BLaER1 treated with 17β-estradiol and CSF1 and Interleukin-3, amounts not matched to agents 10 nM and 100 nM (cell line): ENCODE measurements around the gene HOXC9.

Experiments used
- H3K27ac ChIP-seq, 11 experiments: shearing (Covaris generic); formaldehyde crosslinking; 2 replicates each; pipeline ENCODE4 v1.8.1; 2022
- H3K27me3 ChIP-seq, 11 experiments: shearing (Covaris generic); formaldehyde crosslinking; 2 replicates each; pipeline ENCODE4 v1.8.1; 2022
- H3K36me3 ChIP-seq, 11 experiments: shearing (Covaris generic); formaldehyde crosslinking; 2 replicates each; pipeline ENCODE4 v1.8.1; 2022
- H3K4me1 ChIP-seq, 10 experiments: shearing (Covaris generic); formaldehyde crosslinking; 2 replicates each; pipeline ENCODE4 v1.8.1; 2022
- H3K4me2 ChIP-seq, 11 experiments: shearing (Covaris generic); formaldehyde crosslinking; 2 replicates each; pipeline ENCODE4 v1.8.1; 2022
- H3K4me3 ChIP-seq, 10 experiments: shearing (Covaris generic); formaldehyde crosslinking; 2 replicates each; pipeline ENCODE4 v1.8.1; 2022
- H3K9ac ChIP-seq, 11 experiments: shearing (Covaris generic); formaldehyde crosslinking; 2 replicates each; pipeline ENCODE4 v1.8.1; 2022
- H3K9me3 ChIP-seq, 11 experiments: shearing (Covaris generic); formaldehyde crosslinking; replicated peaks in 1 of 11; 2 replicates each; pipeline ENCODE4 v1.8.1; 2022
- H4K20me1 ChIP-seq, 11 experiments: shearing (Covaris generic); formaldehyde crosslinking; 2 replicates each; pipeline ENCODE4 v1.8.1; 2022
- Cebpa-rat ChIP-seq, 11 experiments: shearing (Covaris generic); IDR thresholded peaks; 2 replicates each; pipeline ENCODE4 v1.8.1; 2022

Gene HOXC9

DNA sequence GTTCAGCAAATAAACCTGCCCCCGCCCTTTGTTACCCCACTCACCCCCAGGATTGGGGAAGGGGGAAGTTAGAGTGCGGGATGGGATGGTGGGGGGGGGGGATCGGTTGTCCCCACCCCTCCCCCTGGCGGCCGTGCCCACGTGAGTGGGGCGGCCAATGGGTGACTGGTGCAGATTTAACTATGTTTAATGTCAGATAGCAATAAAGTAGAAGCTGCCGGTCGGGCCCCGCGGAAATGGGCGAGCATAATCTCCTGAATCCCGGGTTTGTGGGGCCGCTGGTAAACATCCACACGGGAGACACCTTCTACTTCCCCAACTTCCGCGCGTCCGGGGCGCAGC, 45.3 kb upstream of the HOXC9 start, which contains the start of gene HOXC12:
Gene HOXC12 (plus strand): TSS at position 210 of the 342 bp plus-strand sequence. CDS start 27 bp downstream, at position 237.
- peaks cover 0 to 9% (median 7%) of the 10 kb centered on the region in 10 experiments; a peak in 8 of 20 replicates for H3K4me1 ChIP-seq
- H3K4me3 ChIP-seq, result peak within 1 kb of the TSS in 1 of 10 experiments; percentile 11; a peak in 1 of 20 replicates
- H3K4me2 ChIP-seq, result no peak within 1 kb of the TSS
- H3K27ac ChIP-seq, result no peak within 1 kb of the TSS
- H4K20me1 ChIP-seq, result peaks cover 0 to 95% (median 84%) of the 10 kb centered on the region in 11 experiments; a peak in 17 of 22 replicates
- H3K9me3 ChIP-seq, result peaks cover 9 to 68% (median 21%) of the 10 kb centered on the region in 11 experiments; a peak in 19 of 22 replicates
- no peaks in the 10 kb centered on the region for H3K36me3 ChIP-seq
- peaks cover 100% of the 10 kb centered on the region in 11 experiments for H3K27me3 ChIP-seq
- no peak for TF ChIP-seq Cebpa-rat (IDR thresholded peaks at IDR 0.05)
- no peak within 1 kb of the TSS for H3K9ac ChIP-seq

DNA sequence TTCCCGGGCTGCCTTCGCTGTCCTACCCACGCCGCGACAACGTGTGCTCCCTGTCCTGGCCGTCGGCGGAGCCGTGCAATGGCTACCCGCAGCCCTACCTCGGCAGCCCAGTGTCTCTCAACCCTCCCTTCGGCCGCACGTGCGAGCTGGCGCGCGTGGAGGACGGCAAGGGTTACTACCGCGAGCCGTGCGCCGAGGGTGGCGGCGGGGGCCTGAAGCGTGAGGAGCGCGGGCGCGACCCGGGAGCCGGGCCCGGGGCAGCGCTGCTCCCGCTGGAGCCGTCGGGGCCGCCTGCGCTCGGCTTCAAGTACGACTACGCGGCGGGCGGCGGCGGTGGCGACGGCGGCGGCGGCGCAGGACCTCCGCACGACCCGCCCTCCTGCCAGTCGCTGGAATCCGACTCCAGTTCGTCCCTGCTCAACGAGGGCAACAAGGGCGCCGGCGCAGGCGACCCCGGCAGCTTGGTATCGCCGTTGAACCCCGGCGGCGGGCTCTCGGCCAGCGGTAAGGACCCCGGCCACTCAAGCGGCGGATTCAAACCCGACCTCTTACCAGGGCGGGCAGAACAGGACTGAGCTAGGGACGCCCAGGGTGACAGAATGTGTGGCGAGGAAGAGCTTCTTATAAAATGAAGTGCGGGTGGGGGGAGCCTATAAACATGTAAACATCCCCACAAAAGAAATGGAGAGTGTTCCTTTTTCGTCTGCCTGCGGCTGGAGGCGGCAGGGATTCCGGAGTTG, 44.8 kb upstream of the HOXC9 start:
- no peak for TF ChIP-seq Cebpa-rat (IDR thresholded peaks at IDR 0.05)
- H3K27ac ChIP-seq, result no peak overlapping the region
- no peak overlapping the region for H3K9ac ChIP-seq
- no peak overlapping the region for H3K4me2 ChIP-seq
- no peaks in the 10 kb centered on the region for H3K36me3 ChIP-seq
- peaks cover 100% of the 10 kb centered on the region in 11 experiments for H3K27me3 ChIP-seq
- H3K4me3 ChIP-seq, result peak overlapping the region in 1 of 10 experiments; percentile 11; a peak in 1 of 20 replicates
- H3K9me3 ChIP-seq, result peaks cover 9 to 68% (median 23%) of the 10 kb centered on the region in 11 experiments; a peak in 19 of 22 replicates
- H4K20me1 ChIP-seq, result peaks cover 0 to 95% (median 81%) of the 10 kb centered on the region in 11 experiments; a peak in 17 of 22 replicates
- H3K4me1 ChIP-seq, result peaks cover 0 to 9% (median 7%) of the 10 kb centered on the region in 10 experiments; a peak in 8 of 20 replicates

DNA sequence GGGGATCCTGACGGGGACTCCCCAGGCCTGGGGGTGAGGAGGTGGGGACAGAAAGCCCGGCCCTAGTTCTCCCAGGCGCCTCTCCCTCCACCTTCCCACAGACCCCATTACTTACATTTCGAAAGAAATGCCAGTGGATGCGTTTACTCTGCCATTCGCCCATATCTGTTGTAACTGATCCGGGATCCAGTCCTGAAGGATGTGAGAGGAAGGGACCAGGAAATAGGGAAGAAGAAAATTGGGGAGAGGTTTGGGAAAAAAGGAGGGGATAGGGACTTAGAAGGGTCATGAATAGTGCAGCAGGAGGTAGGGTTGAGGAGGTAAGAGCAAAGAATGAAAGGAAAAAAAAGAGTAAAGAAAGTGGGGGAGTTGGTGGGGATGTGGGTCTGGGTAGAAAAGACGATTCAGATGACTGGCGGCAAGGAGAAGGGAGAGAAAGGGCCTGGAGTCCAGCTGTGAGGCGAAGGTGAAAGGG, 44.1 kb upstream of the HOXC9 start:
- peaks cover 0 to 9% (median 7%) of the 10 kb centered on the region in 10 experiments; a peak in 8 of 20 replicates for H3K4me1 ChIP-seq
- H4K20me1 ChIP-seq, result peaks cover 0 to 94% (median 75%) of the 10 kb centered on the region in 11 experiments; a peak in 17 of 22 replicates
- no peak overlapping the region for H3K9ac ChIP-seq
- H3K9me3 ChIP-seq, result peaks cover 9 to 68% (median 27%) of the 10 kb centered on the region in 11 experiments; a peak in 19 of 22 replicates
- no peak for TF ChIP-seq Cebpa-rat (IDR thresholded peaks at IDR 0.05)
- no peak overlapping the region for H3K4me3 ChIP-seq
- H3K36me3 ChIP-seq, result no peaks in the 10 kb centered on the region
- H3K27me3 ChIP-seq, result peaks cover 100% of the 10 kb centered on the region in 11 experiments
- no peak overlapping the region for H3K27ac ChIP-seq
- no peak overlapping the region for H3K4me2 ChIP-seq

DNA sequence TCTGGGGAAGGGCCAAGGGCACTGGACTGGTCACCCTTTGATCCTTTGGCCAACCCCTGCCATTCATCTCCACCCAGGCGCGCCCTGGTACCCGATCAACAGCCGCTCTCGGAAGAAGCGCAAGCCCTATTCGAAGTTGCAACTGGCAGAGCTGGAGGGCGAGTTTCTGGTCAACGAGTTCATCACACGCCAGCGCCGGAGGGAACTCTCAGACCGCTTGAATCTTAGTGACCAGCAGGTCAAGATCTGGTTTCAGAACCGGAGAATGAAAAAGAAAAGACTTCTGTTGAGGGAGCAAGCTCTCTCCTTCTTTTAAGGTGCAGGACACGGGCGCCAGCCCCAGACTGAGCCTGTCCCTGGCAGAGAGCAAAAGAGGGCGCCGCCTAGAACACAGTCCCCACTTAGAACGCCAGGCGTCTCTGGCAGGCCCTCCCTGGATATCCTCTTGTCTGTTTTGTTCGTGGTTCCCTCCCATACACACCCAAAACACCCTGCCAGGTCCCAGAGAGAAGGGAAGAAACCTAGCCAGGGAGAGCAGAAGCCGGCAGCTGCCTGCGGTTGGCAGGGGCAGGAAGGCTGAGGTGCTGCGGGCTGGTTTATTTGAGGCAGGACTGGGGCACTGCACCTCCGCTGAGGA, 43.6 kb upstream of the HOXC9 start:
- TF ChIP-seq Cebpa-rat (IDR thresholded peaks at IDR 0.05), result no peak
- peaks cover 0 to 94% (median 75%) of the 10 kb centered on the region in 11 experiments; a peak in 17 of 22 replicates for H4K20me1 ChIP-seq
- H3K4me1 ChIP-seq, result peaks cover 0 to 9% (median 7%) of the 10 kb centered on the region in 10 experiments; a peak in 8 of 20 replicates
- H3K36me3 ChIP-seq, result no peaks in the 10 kb centered on the region
- no peak overlapping the region for H3K9ac ChIP-seq
- H3K4me3 ChIP-seq, result no peak overlapping the region
- peaks cover 9 to 71% (median 32%) of the 10 kb centered on the region in 11 experiments; a peak in 19 of 22 replicates for H3K9me3 ChIP-seq
- H3K27ac ChIP-seq, result no peak overlapping the region
- peak overlapping the region in 5 of 11 experiments; percentile 2 to 20 (median 10); a peak in 4 of 22 replicates for H3K4me2 ChIP-seq
- peaks cover 100% of the 10 kb centered on the region in 11 experiments for H3K27me3 ChIP-seq

DNA sequence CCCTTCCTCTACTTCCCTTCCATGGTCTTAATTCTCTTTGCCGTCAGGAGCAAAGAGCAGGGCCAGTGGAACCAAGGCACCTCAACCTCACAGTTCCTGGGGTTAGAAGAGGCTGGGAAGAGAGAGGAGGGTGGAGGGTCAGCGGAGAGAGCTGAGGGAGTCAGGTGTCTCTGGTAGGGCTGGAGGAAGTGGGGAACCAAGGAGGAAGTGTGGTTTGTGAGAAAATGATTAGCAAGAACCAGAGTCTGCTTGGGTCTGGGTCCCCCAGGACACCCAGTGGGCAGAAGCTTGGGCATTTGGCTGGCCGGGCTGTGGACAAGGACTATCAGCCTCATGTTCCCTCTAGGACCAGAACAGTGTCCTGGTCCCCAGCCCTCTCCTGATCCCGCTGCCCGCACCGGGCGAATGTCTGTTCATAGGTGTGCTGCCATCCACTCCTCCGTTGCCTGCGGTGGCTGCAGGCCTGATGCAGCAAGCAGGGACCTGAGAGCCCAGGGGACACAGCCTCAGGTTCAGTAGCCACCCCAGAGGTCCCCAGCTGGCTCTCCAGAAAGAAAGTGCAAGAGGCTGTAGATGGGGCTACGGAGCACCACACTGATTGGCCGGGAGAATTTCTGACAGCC, 42.9 kb upstream of the HOXC9 start:
- Histone ChIP-seq H3K27ac (no peak overlapping the region), H3K4me3 (no peak overlapping the region), H4K20me1 (peaks cover 0 to 94% (median 74%) of the 10 kb centered on the region in 11 experiments; a peak in 17 of 22 replicates), H3K4me2 (peak overlapping the region in 5 of 11 experiments; percentile 2 to 20 (median 10); a peak in 4 of 22 replicates), H3K36me3 (no peaks in the 10 kb centered on the region), H3K4me1 (peaks cover 0 to 9% (median 7%) of the 10 kb centered on the region in 10 experiments; a peak in 8 of 20 replicates), H3K9ac (no peak overlapping the region), H3K9me3 (peaks cover 9 to 72% (median 34%) of the 10 kb centered on the region in 11 experiments; a peak in 19 of 22 replicates), H3K27me3 (peaks cover 100% of the 10 kb centered on the region in 11 experiments)
- no peak for TF ChIP-seq Cebpa-rat (IDR thresholded peaks at IDR 0.05)

DNA sequence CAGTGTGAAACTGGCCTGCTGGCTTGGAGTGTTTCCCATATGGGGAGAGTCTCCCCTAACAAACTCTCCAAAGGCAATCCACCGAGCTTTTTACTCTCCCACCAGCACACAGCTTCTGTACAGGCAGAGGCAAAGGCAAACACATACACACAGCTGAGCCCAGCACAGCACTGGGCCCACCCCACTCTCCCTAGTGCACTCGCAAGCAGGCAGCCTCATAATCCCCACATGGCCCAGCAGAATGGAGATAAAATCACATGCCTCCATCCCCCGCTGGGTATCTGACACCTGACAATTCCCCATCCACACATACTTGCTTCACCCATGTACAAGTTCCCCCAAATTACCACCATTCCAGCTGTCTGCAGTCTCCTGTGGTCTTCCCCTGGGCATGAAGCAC, 41.8 kb upstream of the HOXC9 start:
- Histone ChIP-seq H3K27me3 (peaks cover 100% of the 10 kb centered on the region in 11 experiments), H4K20me1 (peaks cover 0 to 89% (median 63%) of the 10 kb centered on the region in 11 experiments; a peak in 16 of 22 replicates), H3K9ac (no peak overlapping the region)

DNA sequence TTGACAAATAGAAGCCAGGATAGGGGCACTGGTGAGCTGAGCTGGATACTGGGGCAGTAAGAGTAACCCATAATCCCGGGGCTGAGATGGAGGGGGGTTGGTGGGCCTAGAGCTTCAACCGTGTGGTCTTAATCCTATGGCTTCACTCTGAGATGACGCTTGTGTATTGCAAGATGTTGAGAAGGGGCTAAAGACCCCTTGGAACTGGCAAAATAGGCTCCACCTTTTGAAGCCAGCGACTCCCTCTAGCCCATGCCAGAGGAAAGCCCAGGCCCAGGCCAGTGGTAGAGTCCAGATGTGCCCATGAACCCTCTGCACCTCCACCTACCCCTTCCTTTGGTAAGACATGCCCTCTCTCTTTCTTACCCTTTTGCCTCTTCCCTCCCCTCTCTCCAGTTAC, 40.6 kb upstream of the HOXC9 start:
- Histone ChIP-seq H3K4me2 (no peak overlapping the region), H3K4me1 (peaks cover 0 to 9% (median 7%) of the 10 kb centered on the region in 10 experiments; a peak in 9 of 20 replicates), H3K27ac (no peak overlapping the region), H3K36me3 (no peaks in the 10 kb centered on the region), H3K27me3 (peaks cover 100% of the 10 kb centered on the region in 11 experiments), H4K20me1 (peaks cover 0 to 90% (median 63%) of the 10 kb centered on the region in 11 experiments; a peak in 16 of 22 replicates), H3K9ac (no peak overlapping the region), H3K9me3 (peaks cover 13 to 69% (median 45%) of the 10 kb centered on the region in 11 experiments; a peak in 20 of 22 replicates), H3K4me3 (no peak overlapping the region)
- no peak for TF ChIP-seq Cebpa-rat (IDR thresholded peaks at IDR 0.05)

More for the DNA sequence above, 41.8 kb upstream of the HOXC9 start:
- Histone ChIP-seq H3K4me1 (peaks cover 0 to 9% (median 7%) of the 10 kb centered on the region in 10 experiments; a peak in 8 of 20 replicates), H3K27ac (no peak overlapping the region), H3K4me3 (no peak overlapping the region), H3K9me3 (peaks cover 9 to 68% (median 37%) of the 10 kb centered on the region in 11 experiments; a peak in 19 of 22 replicates), H3K4me2 (no peak overlapping the region), H3K36me3 (no peaks in the 10 kb centered on the region)
- TF ChIP-seq Cebpa-rat (IDR thresholded peaks at IDR 0.05), result no peak
